NOMO-1 treated with DMSO at 0.1 percent for 48 hours (cell line): ENCODE data around the gene AUNIP.

Experiments
- DNase-seq: peaks from one replicate; lab custom pipeline; 2025; ENCODE audit not compliant: unreplicated experiment; lab: John Stamatoyannopoulos, UW

The AUNIP gene

GRCh38 chr1:25832336-25833037 is 26.8 kb downstream of the AUNIP start:
- no peak for DNase-seq

GRCh38 chr1:25831569-25832196 is 27.6 kb downstream of the AUNIP start:
- peak; percentile 7 for DNase-seq

GRCh38 chr1:25829046-25829445 is 30.2 kb downstream of the AUNIP start:
- no peak for DNase-seq

- no peak for DNase-seq
Measured at GRCh38 chr1:25828491-25828890, 30.8 kb downstream of the AUNIP start.

DNA sequence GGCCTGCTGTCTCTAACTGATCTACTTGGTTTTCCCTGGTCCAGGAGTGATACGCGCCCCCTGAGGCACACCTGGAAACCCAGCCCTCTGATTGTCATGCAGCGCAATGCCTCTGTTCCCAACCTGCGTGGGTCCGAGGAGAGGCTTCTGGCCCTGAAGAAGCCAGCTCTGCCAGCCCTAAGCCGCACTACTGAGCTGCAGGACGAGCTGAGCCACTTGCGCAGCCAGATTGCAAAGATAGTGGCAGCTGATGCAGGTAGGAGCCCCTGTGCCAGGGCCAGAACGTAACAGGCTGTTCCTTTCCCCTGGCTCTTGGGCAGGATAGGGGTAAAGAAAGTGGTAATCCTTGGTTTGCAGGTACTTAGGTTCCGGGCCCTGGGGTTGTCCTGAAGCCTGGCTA is 32.7 kb downstream of the AUNIP start:
- no peak for DNase-seq

DNA sequence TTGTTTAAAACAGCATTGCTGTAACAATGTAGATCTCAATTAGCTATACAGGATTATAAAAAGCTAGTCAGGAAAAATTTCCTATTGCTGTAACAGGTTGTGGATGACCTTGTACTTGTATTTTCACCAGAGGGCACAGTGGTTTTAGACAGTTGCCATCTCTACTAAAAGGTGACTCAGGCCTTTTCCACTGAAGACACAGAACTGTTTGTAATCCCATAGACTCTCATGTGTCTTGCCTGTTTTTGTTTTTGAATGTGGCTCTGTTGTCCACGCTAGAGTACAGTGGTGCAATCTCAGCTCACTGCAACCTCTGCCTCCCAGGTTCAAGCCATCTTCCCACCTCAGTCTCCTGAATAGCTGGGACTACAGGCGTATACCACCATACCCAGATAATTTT is 33.7 kb downstream of the AUNIP start:
- DNase-seq = no peak

DNA sequence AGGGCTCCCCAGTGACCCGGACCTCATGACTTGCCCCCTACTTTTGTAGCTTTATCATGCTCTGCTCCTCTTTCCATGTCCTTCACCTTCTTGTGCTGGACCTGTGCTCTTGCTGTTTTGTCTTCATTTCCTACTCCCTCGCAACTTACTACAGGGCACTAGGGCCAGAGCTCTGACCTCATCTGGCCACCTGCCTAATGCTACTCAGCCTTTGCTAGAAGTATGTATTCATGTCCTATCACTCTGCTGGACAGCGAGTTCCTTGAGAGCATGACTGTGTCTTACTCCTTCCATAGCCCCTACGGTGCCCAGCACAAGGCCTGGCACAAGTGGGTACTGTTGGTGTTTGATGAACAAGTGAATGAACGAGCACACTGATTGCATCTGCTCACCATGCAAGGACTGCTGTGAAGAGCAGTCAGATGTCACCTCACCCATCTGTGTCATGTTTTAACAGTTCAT is 37.6 kb downstream of the AUNIP start:
- DNase-seq = no peak

- peak; percentile 12 for DNase-seq
Measured at GRCh38 chr1:25821112-25821476, 38.2 kb downstream of the AUNIP start.

DNA sequence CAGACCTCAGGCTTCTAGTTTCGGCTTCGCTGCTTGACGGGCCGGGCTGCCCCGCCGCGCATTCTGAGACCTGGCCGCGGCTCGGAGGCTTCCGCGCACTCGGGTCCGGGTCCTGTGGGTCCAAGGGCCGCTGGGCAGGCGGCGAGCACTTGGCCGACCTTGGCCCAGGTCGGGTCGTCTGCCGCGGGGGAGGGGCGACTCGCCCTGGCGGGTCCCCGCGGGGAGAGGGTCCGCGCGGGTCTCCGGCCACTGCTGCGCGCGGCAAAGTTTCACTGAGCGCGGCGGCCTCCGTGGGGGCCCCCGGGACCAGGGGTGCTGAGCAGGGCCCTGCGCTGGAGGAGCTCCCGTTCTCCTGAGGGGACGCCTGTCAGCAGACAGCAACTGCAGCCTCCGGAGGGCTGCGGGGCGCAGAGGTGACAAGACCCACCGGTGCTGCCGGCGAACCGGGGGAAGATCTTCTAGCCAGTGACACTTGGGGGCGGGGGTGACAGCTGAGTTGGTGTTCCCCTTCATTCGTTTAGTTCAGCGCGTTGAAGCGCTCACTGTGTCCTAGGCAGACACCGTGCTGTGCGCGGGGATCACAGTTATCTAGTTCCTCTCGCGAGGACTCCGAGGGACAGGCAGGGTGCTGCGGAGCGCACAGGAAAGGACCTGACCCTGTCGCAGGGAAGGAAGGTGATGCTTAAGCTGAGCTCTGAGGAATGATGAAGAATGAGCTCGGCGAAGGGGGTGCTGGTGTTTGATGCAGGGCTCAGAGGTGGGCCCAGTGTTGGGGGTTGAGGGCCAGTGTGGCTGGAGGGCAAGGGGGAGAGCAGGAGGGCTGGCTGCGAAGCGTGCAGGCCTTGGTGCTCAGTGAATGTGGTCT is 38.8 kb downstream of the AUNIP start:
- DNase-seq = peak; percentile 66

DNA sequence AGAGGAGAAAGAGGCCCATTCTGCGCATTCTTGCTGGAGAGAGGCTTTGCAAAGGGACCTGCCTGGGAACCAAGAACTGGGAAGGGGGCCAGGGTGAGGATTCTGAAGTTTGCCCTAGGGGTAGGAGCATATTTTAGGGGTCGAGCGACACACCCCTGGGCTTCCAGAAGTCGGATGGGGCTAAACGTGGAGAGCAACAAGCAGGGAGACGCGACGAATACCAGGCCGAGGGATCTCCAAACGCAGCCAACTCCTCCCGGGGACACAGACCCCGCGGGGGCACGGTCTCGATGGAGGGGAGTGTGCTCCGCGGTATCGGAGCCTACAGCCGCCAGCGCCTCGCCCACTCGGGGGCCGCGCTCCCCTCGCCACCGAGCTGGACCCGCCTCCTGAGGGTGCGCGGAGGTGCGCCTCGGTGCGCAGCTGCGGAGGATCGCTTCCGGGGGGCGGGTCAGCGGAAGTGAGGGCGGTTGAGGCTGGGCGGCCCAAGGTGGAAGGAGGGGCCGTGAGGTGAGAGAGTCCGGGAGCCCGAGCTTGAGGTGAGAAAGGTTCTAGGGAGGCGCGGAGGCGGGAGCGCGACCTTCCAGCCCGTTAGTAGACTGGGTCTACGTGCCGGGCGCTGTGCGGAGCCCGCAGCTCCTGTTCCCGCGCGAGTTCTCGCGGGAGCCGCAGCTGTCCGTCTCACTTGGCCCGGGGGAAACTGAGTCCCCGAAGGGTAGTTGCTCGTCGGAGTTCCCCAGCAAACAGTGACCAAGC is 39.6 kb downstream of the AUNIP start, which contains the start of gene MTFR1L:
Gene MTFR1L (plus strand): TSS at position 464 of the 756 bp plus-strand sequence. CDS start 3,151 bp downstream, outside the sequence.
- peak; percentile 73 for DNase-seq

GRCh38 chr1:25818569-25818968 is 40.7 kb downstream of the AUNIP start:
- no peak for DNase-seq

DNA sequence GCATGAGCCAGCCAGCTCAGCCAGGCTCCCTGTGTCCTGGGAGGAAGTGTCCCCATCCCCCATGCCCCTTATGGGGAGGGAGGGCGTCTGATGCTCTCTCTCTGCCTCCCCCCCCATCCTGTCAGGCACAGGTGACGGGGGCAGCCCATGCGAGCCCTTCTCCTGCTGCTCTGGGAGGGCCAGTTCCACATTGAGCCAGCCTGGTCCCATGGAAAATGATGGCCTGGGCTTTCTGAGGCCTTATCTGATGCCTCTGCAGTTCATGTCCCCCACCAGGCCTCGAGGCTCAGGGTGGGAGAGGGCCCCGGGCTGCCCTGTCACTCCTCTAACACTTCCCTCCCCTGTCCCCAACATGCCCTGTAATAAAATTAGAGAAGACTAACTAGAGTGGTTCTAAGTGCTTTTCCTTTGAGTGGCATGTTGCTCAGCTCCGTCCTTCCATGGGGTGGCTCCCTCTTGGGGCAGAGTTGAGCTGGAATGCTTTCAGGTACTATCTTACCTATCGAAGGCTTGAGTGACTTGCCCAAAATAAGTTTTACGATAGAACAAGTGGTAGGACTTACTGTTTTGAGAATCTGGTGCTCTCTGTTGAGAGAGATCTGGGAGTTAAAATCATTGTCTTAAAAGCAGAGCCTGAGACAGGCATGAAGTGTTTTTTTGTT is 41.3 kb downstream of the AUNIP start:
- no peak for DNase-seq

DNA sequence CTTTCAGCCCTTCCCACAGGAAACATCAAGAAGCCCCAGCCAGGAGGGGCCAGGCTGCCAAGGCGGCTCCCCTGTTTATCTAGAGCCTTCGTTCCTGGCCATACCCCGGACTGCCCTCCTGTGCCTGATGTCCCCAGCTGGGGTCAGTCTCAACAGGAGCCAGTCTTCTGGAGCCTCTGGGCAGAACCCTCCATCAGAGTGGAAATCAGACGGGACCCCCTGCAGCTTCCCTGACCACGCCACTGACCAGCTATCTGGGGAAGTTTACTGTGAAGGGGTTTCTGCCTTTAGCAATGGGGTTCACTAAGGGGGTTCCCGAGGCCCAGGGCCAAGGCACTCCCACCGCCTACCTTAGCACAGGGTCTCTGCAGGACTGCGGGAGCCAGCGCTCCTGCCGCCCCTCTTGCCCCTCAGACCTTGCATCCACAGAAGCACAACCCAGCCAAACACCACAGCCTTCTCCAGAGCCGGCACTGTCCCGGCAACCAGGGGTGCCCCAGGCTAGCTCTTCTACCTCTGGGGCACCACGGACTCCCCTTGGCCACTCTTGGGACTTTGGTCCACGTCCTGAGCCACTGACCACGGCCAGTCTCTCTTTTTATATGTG is 43.0 kb downstream of the AUNIP start:
- no peak for DNase-seq

DNA sequence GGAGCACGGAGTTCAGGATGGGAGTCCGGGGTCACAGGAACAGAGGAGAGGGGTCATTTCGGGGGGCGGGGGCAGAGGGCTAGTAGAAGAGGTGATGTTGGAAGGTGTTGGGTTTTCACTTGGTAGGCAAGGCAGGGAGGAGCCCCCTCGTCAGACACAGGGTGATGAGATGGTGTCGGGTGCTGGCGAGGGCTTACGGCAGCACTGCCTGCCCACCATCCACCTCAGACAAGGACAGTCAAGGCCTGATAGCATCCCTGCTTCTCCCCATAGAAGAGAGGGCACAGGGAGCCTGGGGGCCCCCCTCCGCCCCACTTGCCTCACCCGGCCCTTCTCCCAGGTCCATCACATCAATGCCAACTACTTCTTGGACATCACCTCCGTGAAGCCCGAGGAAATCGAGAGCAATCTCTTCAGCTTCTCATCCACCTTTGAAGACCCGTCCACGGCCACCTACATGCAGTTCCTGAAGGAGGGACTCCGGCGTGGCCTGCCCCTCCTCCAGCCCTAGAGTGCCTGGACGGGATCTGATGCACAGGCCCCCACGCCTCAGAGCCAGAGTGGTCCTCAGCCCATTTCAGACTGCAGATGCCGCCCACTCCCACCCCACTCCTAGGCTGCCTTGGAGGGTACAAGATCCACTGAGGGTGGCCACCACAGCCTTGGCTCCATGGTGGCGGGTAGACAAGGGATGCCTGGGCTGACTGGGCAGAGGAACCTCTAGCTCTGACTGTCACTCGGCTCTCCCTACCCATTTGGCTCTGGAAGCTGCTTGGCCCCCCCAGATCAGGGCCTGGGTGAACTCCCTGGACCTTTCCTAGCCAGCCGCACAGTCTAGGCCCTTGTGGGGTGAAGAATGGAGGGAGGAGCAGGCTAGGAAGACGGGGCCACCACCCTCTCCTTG is 43.8 kb downstream of the AUNIP start:
- DNase-seq = no peak

GRCh38 chr1:25814549-25815087 is 44.6 kb downstream of the AUNIP start:
- no peak for DNase-seq

- DNase-seq = no peak
Measured at GRCh38 chr1:25813734-25814471, 45.4 kb downstream of the AUNIP start.

GRCh38 chr1:25813071-25813733 is 46.1 kb downstream of the AUNIP start:
- DNase-seq = no peak
